Measurements from ENCODE around the gene HSPA12B. TPM values are rescaled to one million over a fixed set of nuclear protein-coding genes. Genes with fewer than 3 reads are reported as not detected.
"Not testable (repeated sequence)": the region's sequence is repeated elsewhere in the genome, so short reads cannot be mapped to it uniquely, and the experiment has no call there.

HSPA12B gene
- total RNA-seq, 1 experiment from 2014 or later, result not detected

DNA sequence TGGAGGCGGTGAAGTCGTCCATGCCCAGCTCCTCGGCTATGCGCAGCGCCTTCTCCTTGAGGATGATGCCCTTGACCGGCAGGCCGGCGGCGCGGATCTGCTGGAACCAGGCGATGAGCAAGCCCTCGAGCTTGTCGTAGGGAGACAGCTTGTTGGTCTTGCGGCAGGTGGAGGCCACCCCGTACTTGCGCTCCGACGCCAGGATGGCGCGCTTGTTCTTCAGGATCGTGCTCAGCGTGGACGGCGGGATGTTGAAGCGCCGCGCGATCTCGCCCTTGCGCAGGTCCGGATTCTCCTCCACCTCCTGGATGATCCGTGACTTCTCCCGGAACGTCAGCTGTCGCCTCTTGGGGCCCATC is 53.6 kb downstream of the HSPA12B start:
- peak; percentile 72 for DNase-seq (ENCODE audit: low read depth)

DNA sequence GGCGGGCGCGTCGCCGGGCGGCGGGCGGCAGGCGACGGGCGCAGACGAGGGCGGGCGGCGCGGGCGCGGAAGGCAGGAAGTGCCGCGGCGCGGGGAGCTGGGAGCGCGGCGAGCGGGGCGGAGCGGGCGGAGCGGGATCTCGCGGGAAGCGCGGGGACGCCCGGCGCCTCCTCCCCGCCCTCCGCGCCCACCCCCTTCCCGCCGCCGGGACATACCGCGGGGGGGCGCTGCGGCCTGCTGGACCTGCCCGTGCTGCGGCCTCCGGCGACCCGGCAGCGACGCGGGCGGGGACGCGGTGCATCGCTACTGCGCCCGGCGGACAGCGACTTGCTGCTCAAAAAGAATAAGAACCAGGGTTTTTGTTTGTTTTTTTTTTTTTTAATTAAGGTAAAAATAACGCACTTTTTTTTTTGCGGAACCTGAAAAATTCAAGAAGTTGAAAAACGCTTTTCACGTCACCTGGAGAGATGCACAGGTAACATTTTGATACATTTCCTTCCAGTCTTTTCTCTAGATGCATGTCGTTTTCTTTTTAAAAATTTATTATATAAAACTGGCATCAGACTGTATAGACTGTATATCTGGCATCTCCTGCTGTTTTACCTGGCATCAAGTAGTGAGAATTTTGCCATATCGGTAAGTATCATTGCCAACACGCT is 54.3 kb downstream of the HSPA12B start, which contains the start of gene CENPB:
CENPB (minus strand) TSS at position 76 of the 659 bp plus-strand sequence. CDS start 257 bp downstream, outside the sequence.
- peak; percentile 89 for DNase-seq (ENCODE audit: low read depth)

DNA sequence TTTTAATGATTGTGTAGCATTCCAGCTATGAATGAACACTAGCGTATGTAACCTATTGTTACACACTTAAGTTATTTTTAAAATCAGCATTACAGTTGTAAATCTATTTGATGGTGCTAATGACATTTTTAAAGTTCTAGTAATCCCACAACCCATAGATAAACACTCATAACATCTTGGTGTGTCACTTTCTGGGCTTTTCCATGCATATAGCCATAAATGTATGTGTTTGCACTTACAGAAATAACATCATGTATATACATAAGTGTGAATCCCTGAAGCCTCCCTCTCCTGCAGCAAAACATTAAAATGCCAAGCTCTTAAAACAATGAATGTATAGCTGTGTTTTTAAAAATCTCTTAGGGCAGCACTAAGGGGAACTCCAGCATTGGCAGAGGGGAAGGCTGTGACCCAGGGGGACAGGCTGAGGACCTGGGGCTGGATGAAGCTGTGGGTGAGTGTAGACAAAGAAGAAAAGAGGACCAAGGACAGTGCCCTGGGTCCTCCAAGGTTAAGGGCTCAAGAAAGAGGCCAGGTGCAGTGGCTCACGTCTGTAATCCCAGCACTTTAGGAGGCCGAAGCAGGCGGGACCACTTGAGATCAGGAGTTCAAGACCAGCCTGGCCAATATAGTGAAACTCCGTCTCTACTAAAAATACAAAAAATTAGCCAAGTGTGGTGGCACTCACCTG is 55.0 kb downstream of the HSPA12B start:
- DNase-seq (ENCODE audit: low read depth), result no peak

DNA sequence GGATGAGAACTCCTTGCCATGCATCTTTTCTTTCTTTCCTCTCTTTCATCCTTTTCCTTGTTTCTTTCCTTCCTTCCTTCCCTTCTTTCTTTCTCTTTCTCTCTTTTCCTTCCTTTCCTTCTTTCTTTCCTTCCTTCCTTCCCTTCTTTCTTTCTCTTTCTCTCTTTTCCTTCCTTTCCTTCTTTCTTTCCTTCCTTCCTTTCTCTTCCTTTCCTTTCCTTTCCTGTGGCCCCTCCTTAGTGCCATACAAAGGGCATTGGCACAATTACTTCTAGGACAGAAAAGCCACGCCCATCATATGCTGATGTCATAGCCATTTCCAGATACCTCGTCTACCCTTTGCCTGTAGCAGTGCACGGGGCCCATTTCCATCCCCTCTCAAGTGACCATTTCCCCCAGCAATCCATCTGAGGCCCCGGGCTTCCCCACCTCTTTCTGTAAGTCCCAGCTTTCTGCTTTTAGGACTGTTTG is 56.2 kb downstream of the HSPA12B start:
- DNase-seq (ENCODE audit: low read depth), result peak; percentile 61

DNA sequence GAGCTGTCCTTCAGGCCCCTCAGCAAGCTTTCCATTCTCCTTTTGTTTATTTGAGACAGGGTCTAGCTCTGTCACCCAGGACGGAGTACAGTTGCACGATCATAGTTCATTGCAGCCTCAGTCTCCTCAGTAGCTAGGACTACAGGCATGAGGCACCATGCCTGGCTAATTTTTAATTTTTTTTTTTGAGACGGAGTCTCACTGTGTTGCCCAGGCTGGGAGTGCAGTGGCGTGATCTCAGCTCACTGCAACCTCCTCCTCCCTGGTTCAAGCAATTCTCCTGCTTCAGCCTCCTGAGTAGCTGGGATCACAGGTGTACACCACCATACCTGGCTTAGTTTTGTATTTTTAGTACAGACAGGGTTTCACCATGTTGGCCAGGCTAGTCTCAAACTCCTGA is 56.7 kb downstream of the HSPA12B start:
- not testable (repeated sequence) for DNase-seq (ENCODE audit: low read depth)

DNA sequence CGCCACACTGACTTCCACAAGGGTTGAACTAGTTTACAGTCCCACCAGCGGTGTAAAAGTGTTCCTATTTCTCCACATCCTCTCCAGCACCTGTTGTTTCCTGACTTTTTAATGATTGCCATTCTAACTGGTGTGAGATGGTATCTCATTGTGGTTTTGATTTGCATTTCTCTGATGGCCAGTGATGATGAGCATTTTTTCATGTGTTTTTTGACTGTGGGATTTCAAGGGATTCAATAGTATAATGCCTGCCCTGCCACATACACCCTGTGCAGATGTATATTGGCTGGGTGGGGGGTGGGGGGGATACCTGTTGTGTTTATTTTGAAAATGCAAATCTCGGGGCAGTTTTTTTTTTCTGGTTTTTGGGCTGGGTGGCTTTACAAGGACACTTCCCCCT is 61.7 kb downstream of the HSPA12B start:
- not testable (repeated sequence) for DNase-seq (ENCODE audit: low read depth)

DNA sequence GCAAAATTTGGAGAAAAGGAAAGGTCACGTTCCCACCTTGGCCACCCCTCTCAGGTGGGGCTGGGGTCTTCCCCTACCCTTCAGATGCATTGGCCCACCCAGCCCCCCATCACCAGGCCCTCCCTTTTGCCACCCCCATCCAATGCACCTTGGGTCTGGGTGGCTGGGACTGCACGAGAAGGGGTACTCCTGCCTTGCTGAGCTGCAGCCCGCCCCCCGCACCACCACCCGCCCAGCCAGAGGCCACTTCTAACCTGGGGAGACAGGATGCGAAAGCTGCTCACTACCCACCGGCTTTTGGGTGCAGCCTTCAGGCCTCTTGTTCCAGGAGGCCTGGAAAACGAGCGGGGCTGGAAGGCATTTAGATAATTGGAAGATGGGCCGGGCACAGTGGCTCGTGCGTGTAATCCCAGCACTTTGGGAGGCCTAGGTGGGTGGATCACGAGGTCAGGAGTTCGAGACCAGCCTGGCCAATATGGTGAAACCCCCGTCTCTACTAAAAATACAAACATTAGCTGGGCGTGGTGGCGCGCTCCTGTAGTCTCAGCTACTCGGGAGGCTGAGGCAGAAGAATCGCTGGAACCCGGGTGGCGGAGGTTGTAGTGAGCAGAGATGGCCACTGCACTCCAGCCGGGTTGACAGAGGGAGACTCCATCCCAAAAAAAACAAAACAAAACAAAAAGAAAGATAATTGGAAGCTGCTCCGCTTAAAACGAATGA is 62.4 kb downstream of the HSPA12B start:
- DNase-seq (ENCODE audit: low read depth), result no peak

DNA sequence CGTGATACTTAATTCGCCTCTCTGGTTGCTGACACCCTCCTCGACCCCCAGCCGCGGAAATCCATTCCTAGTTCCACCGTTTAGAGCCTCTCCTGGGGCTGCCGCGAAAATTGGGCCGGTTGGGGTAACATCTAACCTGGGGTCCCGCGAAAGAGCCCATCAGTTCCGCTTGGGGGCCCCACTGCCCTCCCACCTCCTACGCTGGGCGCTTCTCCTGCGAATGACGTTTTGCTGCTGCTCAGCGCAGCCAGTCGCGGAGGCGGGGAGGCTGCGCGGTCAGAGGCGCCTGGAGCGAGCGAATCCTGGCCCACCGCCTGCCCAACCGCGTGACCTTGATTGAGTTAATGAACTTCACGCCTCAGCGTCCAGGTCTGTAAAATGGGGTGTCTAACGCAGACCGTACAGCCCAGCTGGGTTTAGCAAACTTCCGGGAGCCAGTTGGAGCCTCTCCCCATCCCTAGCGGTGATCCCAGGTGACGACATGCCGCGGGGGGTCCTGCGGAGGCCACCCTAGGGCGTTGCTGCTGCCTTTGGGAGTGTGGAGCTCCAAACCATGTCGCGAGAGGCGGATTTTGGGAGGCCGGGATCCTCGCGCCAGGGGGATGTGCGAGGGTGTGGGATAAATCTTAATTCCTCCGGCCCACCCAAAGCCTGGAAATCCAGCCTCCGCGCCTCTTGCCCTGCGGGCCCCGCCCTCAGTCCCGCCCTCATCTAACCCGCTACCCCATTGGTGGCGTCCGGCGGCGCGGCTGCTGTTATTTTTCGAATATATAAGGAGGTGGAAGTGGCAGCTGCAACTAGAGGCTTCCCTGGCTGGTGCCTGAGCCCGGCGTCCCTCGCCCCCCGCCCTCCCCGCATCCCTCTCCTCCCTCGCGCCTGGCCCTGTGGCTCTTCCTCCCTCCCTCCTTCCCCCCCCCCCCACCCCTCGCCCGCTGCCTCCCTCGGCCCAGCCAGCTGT is 63.3 kb downstream of the HSPA12B start, which contains the start of gene CDC25B:
CDC25B (plus strand) TSS at position 800 of the 958 bp plus-strand sequence. CDS start 222 bp downstream, outside the sequence.
- peak; percentile 99 for DNase-seq (ENCODE audit: low read depth)

DNA sequence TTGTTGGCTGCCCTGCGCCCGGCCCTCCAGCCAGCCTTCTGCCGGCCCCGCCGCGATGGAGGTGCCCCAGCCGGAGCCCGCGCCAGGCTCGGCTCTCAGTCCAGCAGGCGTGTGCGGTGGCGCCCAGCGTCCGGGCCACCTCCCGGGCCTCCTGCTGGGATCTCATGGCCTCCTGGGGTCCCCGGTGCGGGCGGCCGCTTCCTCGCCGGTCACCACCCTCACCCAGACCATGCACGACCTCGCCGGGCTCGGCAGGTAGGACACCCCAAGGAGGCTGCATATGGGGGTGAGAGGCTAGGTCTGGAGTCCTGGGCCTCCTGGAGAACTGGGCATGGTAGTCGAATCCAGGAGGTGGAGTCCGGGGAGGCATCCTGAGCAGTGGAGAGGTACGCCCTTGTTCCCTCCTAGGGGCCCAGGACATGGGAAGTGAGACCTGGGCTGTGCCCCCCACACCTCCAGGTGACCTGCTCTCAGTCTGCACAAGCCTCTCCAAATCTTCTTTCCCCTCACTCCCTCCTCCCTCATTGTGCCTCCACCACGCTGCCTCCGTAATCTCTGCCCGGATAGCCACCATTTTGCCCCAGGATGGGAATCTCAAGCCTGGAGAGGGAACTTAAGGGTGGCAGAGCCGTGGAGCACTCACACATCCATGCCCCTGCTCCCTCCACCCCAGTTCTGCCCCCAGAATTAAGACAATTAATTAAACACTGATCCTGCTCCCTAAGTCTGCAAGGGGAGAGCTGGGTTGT is 64.2 kb downstream of the HSPA12B start:
- no peak for DNase-seq (ENCODE audit: low read depth)

DNA sequence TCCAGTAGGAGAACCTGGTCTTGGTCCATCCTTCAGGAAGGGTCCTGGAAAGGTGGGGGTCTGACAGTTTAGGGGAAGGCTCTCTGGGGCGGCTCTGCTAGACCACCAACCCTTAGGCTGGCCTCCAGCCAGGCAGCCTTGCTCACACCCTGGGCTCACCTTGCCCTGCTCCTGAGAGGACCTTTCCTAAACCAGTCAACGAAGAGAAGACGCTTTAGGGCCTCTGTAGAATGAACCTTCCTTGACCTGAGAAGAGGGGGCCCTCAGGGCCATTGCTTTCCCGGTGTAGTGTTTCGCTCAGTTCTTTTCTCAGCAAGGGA is 64.7 kb downstream of the HSPA12B start:
- DNase-seq (ENCODE audit: low read depth), result no peak

DNA sequence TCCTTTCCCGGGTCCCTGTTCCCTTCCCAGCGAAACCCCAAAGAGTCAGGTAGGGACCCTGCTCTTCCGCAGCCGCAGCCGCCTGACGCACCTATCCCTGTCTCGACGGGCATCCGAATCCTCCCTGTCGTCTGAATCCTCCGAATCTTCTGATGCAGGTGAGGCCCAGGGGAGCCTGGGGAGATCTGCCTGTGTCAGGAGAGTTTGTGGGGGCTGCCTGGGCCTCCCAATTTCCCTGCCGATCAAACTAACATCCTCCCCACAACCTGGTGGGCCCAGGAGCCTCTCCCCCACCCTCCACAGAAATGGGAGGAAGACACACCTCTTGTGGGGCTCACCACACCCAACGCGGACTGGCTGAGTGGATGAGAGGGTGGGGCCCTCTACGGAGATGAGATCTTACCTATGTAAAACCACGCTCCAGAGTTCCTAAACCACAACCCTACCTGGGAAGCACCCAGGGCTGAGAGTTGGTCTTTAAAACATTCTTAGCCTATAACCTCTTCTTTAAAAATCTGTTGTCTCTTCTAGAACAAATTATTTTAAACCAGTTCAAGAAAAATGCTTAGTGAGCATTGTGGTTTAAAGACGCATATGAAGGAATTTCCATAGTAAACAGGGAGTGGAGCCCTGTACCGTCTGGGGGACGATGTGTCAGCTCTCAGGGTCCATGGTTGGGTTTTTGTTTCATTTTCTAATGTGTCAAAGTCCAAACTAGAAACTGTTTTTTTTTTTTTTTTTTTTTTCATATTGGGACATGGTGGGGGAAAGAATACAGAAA is 65.3 kb downstream of the HSPA12B start:
- peak; percentile 58 for DNase-seq (ENCODE audit: low read depth)

DNA sequence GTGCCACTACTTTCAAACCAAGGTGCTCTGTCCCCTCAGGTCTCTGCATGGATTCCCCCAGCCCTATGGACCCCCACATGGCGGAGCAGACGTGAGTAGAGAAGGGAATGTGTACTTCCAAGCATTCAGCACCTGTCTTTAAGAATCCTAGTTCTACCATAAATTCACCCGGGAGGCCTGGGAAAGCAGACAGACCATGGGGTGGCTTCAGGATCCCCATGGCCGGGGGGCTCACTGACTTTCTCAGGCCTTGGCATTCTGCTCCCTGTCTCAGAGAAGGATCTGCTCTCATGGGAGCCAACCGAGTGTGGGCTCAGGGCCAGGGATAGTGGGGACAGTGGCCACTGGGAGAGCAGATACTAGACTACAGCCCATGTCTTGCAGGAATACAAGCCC is 65.9 kb downstream of the HSPA12B start:
- DNase-seq (ENCODE audit: low read depth), result no peak

DNA sequence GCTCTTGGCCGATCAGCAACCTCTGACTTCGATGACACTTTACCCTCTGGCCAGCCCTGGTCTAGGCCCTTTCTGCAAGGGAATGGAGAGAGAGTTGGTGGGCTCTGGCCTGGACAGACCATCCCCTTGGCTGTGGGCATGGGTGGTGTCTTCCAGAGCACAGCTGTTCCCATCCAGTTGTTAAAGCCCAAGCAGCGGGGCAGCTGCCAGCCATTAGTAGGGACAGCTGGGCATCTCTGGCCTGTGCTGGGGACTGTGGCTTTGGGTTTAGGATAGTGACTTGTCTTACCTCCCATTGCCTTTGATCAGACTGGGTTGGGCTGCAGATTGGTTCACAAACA is 66.4 kb downstream of the HSPA12B start:
- no peak for DNase-seq (ENCODE audit: low read depth)

DNA sequence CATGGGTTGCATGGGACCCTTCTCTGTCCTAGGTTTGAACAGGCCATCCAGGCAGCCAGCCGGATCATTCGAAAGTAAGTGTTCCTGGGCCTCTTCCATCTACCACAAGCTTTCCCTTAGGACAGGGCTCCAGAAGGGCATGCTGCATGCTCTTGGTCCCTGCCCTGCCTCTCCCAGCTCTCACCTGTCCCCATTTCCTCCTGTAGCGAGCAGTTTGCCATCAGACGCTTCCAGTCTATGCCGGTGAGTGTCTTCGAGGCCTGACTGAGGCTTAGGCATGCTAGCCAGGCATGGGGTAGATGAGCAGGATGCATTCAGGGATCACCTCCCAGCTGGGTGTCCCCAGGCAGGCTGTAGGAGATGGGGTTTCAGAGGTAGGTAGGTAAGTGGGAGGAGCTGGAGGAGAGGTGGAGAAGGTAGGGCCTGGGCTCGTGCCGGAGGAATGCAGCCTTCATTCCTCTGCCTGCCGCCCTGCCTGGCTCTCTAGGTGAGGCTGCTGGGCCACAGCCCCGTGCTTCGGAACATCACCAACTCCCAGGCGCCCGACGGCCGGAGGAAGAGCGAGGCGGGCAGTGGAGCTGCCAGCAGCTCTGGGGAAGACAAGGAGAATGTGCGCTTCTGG is 67.9 kb downstream of the HSPA12B start:
- DNase-seq (ENCODE audit: low read depth), result no peak

DNA sequence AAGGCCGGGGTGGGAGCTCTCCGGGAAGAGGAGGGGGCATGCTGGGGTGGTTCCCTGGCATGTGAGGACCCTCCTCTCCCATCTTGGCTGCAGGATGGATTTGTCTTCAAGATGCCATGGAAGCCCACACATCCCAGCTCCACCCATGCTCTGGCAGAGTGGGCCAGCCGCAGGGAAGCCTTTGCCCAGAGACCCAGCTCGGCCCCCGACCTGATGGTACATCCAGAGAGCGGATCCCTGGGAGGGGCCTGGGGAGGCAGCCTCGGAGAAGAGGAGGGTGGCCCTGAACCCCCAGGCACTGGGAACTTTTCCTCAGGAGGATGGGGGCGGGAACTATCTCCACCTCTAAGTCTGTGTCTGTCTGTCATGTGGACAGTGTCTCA is 68.4 kb downstream of the HSPA12B start:
- no peak for DNase-seq (ENCODE audit: low read depth)

DNA sequence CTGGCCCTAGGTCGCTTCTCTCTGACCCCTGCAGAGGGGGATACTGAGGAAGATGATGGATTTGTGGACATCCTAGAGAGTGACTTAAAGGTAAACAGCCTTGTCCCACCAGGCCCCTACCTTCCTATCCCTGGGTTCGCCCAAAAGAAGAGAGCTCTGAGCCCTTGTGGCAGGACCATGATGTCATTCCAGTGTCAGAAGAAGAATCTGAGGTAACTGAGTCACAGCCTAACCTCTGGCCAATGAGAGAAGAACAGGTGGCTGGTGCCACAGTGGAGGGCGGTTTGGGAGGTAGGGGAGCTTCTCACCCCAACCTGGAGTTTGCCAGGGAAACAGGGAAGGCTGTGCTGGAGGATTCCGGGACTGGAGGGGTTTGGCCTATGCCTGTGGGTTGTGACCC is 68.8 kb downstream of the HSPA12B start:
- DNase-seq (ENCODE audit: low read depth), result no peak

DNA sequence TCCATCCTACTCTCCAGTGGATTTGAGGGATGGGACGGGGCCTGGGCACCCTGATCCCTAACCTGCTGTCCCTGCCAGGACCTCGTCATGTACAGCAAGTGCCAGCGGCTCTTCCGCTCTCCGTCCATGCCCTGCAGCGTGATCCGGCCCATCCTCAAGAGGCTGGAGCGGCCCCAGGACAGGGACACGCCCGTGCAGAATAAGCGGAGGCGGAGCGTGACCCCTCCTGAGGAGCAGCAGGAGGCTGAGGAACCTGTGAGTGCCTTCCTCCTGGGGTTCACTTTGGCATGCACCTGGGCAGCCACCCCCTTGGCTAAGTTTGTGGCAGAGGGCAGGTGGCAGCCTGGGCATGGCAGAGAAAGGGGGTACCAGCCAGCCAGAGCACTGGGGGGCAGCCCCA is 69.4 kb downstream of the HSPA12B start:
- no peak for DNase-seq (ENCODE audit: low read depth)

Data from RPMI7951 (cell line).